Measurements from ENCODE around the gene TCAIM. TPM values are rescaled to one million over a fixed set of nuclear protein-coding genes. Genes with fewer than 3 reads are reported as not detected.

TCAIM gene
- polyA plus RNA-seq, 1 donor from 2014 or later = 38.1 TPM

DNA sequence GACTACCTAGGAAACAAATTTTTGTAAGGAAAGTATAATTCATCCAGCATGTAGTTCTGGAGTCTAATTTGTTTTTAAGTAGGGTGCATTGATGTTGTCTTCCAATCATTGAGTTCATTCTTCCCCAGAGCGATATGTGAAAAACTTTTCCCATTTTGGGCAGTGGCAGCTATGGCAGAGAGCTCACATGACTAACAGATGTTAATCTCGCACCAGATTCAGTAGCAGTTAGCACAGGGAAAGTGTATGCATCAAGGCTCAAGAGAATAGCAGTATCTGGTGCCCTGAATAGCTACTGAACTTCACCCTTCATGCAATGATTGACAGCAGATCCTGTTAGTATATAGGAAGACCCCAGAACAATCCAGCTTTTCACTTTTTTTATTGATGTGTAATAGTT is 46.3 kb upstream of the TCAIM start:
- no peak overlapping the region for H3K4me3 ChIP-seq (ENCODE audit: low read length)
- H3K4me2 ChIP-seq (ENCODE audit: low read length) = no peak overlapping the region
- H3F3A ChIP-seq (ENCODE audit: insufficient read depth, low read length, poor library complexity, severe bottlenecking) = no peaks in the 10 kb centered on the region
- H3K36me3 ChIP-seq (ENCODE audit: insufficient read depth, low read length) = no peaks in the 10 kb centered on the region
- no peak overlapping the region for H3K27ac ChIP-seq (ENCODE audit: low read length)
- H3K9ac ChIP-seq (ENCODE audit: low read length) = no peak overlapping the region
- TF ChIP-seq, protein P1, sequence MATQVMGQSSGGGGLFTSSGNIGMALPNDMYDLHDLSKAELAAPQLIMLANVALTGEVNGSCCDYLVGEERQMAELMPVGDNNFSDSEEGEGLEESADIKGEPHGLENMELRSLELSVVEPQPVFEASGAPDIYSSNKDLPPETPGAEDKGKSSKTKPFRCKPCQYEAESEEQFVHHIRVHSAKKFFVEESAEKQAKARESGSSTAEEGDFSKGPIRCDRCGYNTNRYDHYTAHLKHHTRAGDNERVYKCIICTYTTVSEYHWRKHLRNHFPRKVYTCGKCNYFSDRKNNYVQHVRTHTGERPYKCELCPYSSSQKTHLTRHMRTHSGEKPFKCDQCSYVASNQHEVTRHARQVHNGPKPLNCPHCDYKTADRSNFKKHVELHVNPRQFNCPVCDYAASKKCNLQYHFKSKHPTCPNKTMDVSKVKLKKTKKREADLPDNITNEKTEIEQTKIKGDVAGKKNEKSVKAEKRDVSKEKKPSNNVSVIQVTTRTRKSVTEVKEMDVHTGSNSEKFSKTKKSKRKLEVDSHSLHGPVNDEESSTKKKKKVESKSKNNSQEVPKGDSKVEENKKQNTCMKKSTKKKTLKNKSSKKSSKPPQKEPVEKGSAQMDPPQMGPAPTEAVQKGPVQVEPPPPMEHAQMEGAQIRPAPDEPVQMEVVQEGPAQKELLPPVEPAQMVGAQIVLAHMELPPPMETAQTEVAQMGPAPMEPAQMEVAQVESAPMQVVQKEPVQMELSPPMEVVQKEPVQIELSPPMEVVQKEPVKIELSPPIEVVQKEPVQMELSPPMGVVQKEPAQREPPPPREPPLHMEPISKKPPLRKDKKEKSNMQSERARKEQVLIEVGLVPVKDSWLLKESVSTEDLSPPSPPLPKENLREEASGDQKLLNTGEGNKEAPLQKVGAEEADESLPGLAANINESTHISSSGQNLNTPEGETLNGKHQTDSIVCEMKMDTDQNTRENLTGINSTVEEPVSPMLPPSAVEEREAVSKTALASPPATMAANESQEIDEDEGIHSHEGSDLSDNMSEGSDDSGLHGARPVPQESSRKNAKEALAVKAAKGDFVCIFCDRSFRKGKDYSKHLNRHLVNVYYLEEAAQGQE (IDR thresholded peaks at IDR 0.05; ENCODE audit: borderline replicate concordance) = no peak
- no peak for TF ChIP-seq RAD21 (conservative IDR thresholded peaks at IDR 0.05)
- TF ChIP-seq, protein P2, sequence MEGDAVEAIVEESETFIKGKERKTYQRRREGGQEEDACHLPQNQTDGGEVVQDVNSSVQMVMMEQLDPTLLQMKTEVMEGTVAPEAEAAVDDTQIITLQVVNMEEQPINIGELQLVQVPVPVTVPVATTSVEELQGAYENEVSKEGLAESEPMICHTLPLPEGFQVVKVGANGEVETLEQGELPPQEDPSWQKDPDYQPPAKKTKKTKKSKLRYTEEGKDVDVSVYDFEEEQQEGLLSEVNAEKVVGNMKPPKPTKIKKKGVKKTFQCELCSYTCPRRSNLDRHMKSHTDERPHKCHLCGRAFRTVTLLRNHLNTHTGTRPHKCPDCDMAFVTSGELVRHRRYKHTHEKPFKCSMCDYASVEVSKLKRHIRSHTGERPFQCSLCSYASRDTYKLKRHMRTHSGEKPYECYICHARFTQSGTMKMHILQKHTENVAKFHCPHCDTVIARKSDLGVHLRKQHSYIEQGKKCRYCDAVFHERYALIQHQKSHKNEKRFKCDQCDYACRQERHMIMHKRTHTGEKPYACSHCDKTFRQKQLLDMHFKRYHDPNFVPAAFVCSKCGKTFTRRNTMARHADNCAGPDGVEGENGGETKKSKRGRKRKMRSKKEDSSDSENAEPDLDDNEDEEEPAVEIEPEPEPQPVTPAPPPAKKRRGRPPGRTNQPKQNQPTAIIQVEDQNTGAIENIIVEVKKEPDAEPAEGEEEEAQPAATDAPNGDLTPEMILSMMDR (IDR thresholded peaks at IDR 0.05; ENCODE audit: poor library complexity, severe bottlenecking) = no peak
- TF ChIP-seq POLR2AphosphoS5 (IDR thresholded peaks at IDR 0.05) = no peak
- no peak for TF ChIP-seq TAF1 (IDR thresholded peaks at IDR 0.05; ENCODE audit: low read depth)
- TF ChIP-seq MXI1 (conservative IDR thresholded peaks at IDR 0.05; ENCODE audit: poor library complexity, severe bottlenecking) = no peak
- TF ChIP-seq EZH2 (IDR thresholded peaks at IDR 0.05; ENCODE audit: borderline replicate concordance, insufficient read depth, low read length, poor library complexity, severe bottlenecking) = no peak
- no peaks in the 10 kb centered on the region for H4K20me1 ChIP-seq (ENCODE audit: insufficient read depth)
- no peak overlapping the region for H2AFZ ChIP-seq (ENCODE audit: low read depth, low read length)
- no peaks in the 10 kb centered on the region for H3K27me3 ChIP-seq (ENCODE audit: insufficient read depth, low read depth, low read length)
- no peaks in the 10 kb centered on the region for H3K9me3 ChIP-seq (ENCODE audit: low read length)
- no peaks in the 10 kb centered on the region for H3K9me2 ChIP-seq (ENCODE audit: insufficient read depth, low read length)
- H3K79me2 ChIP-seq (replicated peaks; ENCODE audit: insufficient read depth, low read length) = no peaks in the 10 kb centered on the region

DNA sequence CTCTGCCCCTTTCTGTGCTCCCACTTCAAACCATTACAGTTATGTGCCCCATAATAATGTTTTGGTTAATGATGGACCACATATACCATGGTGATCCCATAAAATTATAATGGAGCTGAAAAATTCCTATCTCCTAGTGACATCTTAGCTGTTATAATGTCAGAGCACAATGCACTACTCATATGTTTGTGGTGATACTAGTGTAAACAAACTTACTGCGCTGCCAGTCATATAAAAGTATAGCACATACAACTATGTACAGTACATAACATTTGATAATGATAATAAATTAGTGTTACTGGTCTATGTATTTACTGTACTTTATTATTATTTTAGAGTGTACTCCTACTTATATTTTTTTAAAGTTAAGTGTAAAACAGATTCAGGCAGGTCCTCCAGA is 45.6 kb upstream of the TCAIM start:
- no peaks in the 10 kb centered on the region for H3F3A ChIP-seq (ENCODE audit: insufficient read depth, low read length, poor library complexity, severe bottlenecking)
- H3K79me2 ChIP-seq (replicated peaks; ENCODE audit: insufficient read depth, low read length) = no peaks in the 10 kb centered on the region
- no peaks in the 10 kb centered on the region for H3K27me3 ChIP-seq (ENCODE audit: insufficient read depth, low read depth, low read length)
- no peaks in the 10 kb centered on the region for H3K9me3 ChIP-seq (ENCODE audit: low read length)
- no peak overlapping the region for H3K9ac ChIP-seq (ENCODE audit: low read length)
- no peak overlapping the region for H2AFZ ChIP-seq (ENCODE audit: low read depth, low read length)
- H3K4me2 ChIP-seq (ENCODE audit: low read length) = no peak overlapping the region
- TF ChIP-seq EP300 (conservative IDR thresholded peaks at IDR 0.05; ENCODE audit: poor library complexity, severe bottlenecking) (no peak), POLR2AphosphoS5 (IDR thresholded peaks at IDR 0.05) (no peak), TAF1 (IDR thresholded peaks at IDR 0.05; ENCODE audit: low read depth) (no peak), RAD21 (conservative IDR thresholded peaks at IDR 0.05) (no peak), SMC3 (conservative IDR thresholded peaks at IDR 0.05; ENCODE audit: poor library complexity) (no peak), MXI1 (conservative IDR thresholded peaks at IDR 0.05; ENCODE audit: poor library complexity, severe bottlenecking) (no peak), EZH2 (IDR thresholded peaks at IDR 0.05; ENCODE audit: borderline replicate concordance, insufficient read depth, low read length, poor library complexity, severe bottlenecking) (no peak)
- TF ChIP-seq, protein P2 (IDR thresholded peaks at IDR 0.05; ENCODE audit: poor library complexity, severe bottlenecking) = no peak
- TF ChIP-seq, protein P1 (IDR thresholded peaks at IDR 0.05; ENCODE audit: borderline replicate concordance) = no peak
- H4K20me1 ChIP-seq (ENCODE audit: insufficient read depth) = no peaks in the 10 kb centered on the region
- H3K4me3 ChIP-seq (ENCODE audit: low read length) = no peak overlapping the region
- no peaks in the 10 kb centered on the region for H3K9me2 ChIP-seq (ENCODE audit: insufficient read depth, low read length)
- H3K27ac ChIP-seq (ENCODE audit: low read length) = no peak overlapping the region
- H3K36me3 ChIP-seq (ENCODE audit: insufficient read depth, low read length) = no peaks in the 10 kb centered on the region

All from neural cell (in vitro differentiated cells).